Effector memory CD8-positive, alpha-beta T cell (primary cell): Measurements from ENCODE around the gene ADGRG1.

Source experiments
- ATAC-seq: fragments of 150-1000 bp; cut with Tn5 transposase; replicated peaks from 2 replicates; pipeline ENCODE4 v1.10.0; 2021; ENCODE audit warnings: mild to moderate bottlenecking, moderate library complexity
- DNase-seq, 3 experiments: peaks; one replicate each; pipeline ENCODE4 v3.0.0; 2021
- H3K27ac Mint-ChIP-seq, 2 donors: one replicate each; pipeline ENCODE4 v1.8.0; 2022; ENCODE audit warnings: mild to moderate bottlenecking in 2 of 2, mixed read lengths in 2 of 2, moderate library complexity in 2 of 2
- H3K27me3 Mint-ChIP-seq, 2 donors: one replicate each; pipeline ENCODE4 v1.8.0; 2022; ENCODE audit warnings: mixed read lengths in 2 of 2
- H3K36me3 Mint-ChIP-seq: one replicate; pipeline ENCODE4 v1.8.0; 2022; ENCODE audit warnings: mild to moderate bottlenecking, moderate library complexity, mixed read lengths; ENCODE audit not compliant: insufficient read depth
- H3K4me1 Mint-ChIP-seq, 2 donors: one replicate each; pipeline ENCODE4 v1.8.0; 2022; ENCODE audit warnings: low read depth in 2 of 2, mixed read lengths in 2 of 2
- H3K4me3 Mint-ChIP-seq, 2 donors: one replicate each; pipeline ENCODE4 v1.8.0; 2022; ENCODE audit warnings: mild to moderate bottlenecking in 2 of 2, mixed read lengths in 2 of 2, moderate library complexity in 2 of 2
- H3K9me3 Mint-ChIP-seq, 2 donors: one replicate each; pipeline ENCODE4 v1.8.0; 2022; ENCODE audit warnings: mixed read lengths in 2 of 2

Gene ADGRG1

DNA sequence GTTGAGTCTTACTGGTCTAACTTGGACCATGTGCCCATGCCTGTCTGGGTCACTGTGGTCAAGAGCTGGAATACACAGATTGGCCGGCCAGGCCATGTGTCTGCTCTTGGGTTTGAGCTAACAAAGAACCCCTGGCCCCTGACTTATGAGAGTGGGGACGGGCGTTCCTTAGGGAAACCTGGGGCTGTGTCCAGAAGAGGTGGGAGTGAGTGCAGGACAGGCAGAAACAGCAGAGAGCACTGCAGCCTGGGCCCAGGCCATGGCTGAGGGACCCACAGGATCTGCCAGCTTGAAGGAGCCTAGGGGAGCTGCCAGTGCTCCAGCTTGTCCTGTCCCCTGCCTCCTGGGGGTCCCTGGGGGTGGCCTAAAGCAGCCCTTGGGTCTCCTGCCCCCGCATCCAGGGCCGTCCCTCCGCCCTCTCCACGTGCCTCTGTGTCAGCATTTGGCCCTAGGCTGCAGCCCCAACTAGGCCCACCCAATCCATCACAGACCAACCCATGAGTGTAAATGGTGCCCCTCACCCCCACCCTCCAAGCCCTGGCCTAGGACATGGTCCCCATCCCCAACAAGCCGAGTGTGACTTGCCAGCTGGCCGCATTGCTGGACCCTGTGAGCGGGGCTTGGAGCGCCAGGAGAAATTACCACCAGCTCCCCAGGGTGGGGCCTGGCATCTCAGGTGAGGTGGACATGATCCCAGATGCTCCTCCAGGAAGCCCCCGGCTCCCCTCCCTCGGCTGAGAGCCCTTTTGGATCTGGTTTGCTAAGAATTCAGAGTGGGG, 53.7 kb downstream of the ADGRG1 start:
- ATAC-seq (no peak), DNase-seq (no peak)
- H3K36me3 Mint-ChIP-seq = peaks cover 6% of the 10 kb centered on the region
- no peaks in the 10 kb centered on the region for H3K9me3 Mint-ChIP-seq
- H3K4me3 Mint-ChIP-seq = no peak overlapping the region
- H3K27ac Mint-ChIP-seq = peak overlapping the region in 1 of 2 donors; percentile 64
- peaks cover 0 to 1% of the 10 kb centered on the region in 2 donors for H3K4me1 Mint-ChIP-seq
- no peaks in the 10 kb centered on the region for H3K27me3 Mint-ChIP-seq

GRCh38 chr16:57682809-57683635, 54.6 kb downstream of the ADGRG1 start:
- H3K36me3 Mint-ChIP-seq = peaks cover 6% of the 10 kb centered on the region
- peaks cover 0 to 3% of the 10 kb centered on the region in 2 donors for H3K4me1 Mint-ChIP-seq
- ATAC-seq = no peak
- H3K9me3 Mint-ChIP-seq = no peaks in the 10 kb centered on the region
- H3K4me3 Mint-ChIP-seq = no peak overlapping the region
- DNase-seq = no peak
- H3K27ac Mint-ChIP-seq = peak overlapping the region in 1 of 2 donors; percentile 64
- no peaks in the 10 kb centered on the region for H3K27me3 Mint-ChIP-seq

GRCh38 chr16:57683636-57684545, 55.5 kb downstream of the ADGRG1 start:
- Mint-ChIP-seq H3K4me3 (no peak overlapping the region), H3K27me3 (no peaks in the 10 kb centered on the region), H3K4me1 (peaks cover 0 to 9% of the 10 kb centered on the region in 2 donors), H3K9me3 (no peaks in the 10 kb centered on the region), H3K36me3 (peaks cover 6% of the 10 kb centered on the region), H3K27ac (no peak overlapping the region)
- no peak for DNase-seq
- ATAC-seq = no peak

DNA sequence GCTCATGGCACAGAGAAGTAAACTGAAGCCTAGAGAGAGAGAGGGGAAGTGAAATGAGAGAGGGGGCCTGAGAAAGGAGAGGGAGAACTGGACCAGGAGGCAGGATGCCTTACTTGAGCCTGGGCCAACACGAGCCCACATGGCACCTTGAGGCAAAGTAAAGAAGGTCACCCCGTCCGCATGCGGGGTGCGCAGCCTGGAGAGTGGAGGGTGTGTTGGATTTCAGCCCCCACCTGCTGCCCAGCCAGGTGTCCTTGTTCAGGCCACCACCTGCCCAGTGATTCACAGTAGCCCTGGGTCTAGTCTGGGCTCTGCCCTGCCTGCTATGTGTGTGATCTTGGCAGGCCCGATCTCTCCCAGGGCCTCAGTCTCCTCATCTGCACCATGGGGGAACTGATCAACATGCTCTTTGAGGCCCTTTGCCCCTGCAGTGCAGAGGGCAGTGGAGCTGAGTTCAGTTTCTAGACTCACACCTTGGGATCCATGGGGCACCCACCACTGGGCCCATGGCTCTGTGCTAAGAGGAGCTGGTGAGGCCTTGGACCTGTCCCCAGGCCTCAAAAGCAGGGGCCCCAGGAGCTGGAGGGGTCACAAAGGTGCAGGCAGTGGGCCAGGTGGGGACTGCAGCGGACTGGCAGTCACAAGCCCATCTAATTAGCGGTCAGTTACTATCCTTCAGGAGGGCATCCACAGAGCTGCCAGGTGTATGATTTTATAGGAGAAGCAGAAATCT, 56.4 kb downstream of the ADGRG1 start:
- peaks cover 7 to 18% of the 10 kb centered on the region in 2 donors for H3K4me1 Mint-ChIP-seq
- H3K4me3 Mint-ChIP-seq = no peak overlapping the region
- H3K27me3 Mint-ChIP-seq = no peaks in the 10 kb centered on the region
- no peak overlapping the region for H3K27ac Mint-ChIP-seq
- DNase-seq (no peak), ATAC-seq (no peak)
- H3K9me3 Mint-ChIP-seq = no peaks in the 10 kb centered on the region
- H3K36me3 Mint-ChIP-seq = peaks cover 2% of the 10 kb centered on the region

DNA sequence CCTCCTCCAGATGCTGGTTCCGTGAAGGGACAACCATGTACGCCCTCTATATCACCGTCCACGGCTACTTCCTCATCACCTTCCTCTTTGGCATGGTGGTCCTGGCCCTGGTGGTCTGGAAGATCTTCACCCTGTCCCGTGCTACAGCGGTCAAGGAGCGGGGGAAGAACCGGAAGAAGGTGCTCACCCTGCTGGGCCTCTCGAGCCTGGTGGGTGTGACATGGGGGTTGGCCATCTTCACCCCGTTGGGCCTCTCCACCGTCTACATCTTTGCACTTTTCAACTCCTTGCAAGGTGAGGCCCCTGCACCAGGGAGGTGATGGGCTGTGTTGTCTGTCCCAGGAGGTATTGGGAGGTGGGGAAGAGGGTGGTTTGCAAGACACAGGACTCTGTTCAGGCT, 57.2 kb downstream of the ADGRG1 start:
- Mint-ChIP-seq H3K4me1 (peaks cover 11 to 19% of the 10 kb centered on the region in 2 donors), H3K36me3 (peaks cover 2% of the 10 kb centered on the region), H3K9me3 (no peaks in the 10 kb centered on the region), H3K27me3 (peaks cover 0 to 1% of the 10 kb centered on the region in 2 donors), H3K4me3 (no peak overlapping the region), H3K27ac (no peak overlapping the region)
- ATAC-seq (no peak), DNase-seq (no peak)

DNA sequence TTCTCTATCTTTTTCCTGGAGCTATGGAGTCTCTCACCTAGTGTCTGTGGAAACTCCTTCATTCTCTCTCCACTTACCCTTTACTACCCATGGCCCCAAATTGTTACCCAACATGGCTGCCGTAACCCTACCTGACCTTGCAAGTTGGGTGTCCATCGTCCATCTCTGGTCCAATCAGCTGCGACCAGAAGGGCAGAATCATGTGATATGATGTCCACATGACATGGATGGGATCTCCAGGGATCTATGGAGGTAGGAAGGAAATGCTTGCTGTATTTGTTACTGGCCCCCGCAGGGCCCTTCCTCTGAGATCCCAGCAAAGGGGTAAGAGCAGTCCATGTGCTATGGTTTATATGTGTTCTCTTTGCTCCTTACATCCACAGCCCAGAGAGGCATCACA, 58.1 kb downstream of the ADGRG1 start:
- no peak for ATAC-seq
- peaks cover 2% of the 10 kb centered on the region for H3K36me3 Mint-ChIP-seq
- H3K4me1 Mint-ChIP-seq = peaks cover 14 to 19% of the 10 kb centered on the region in 2 donors
- H3K27me3 Mint-ChIP-seq = peaks cover 0 to 6% of the 10 kb centered on the region in 2 donors
- no peak overlapping the region for H3K4me3 Mint-ChIP-seq
- DNase-seq = no peak
- no peak overlapping the region for H3K27ac Mint-ChIP-seq
- no peaks in the 10 kb centered on the region for H3K9me3 Mint-ChIP-seq

- no peak for DNase-seq
- Mint-ChIP-seq H3K4me1 (peaks cover 14 to 19% of the 10 kb centered on the region in 2 donors), H3K27me3 (peaks cover 0 to 6% of the 10 kb centered on the region in 2 donors), H3K9me3 (no peaks in the 10 kb centered on the region), H3K36me3 (peaks cover 2% of the 10 kb centered on the region), H3K27ac (peak overlapping the region in 1 of 2 donors; percentile 83), H3K4me3 (no peak overlapping the region)
- no peak for ATAC-seq
Observed at GRCh38 chr16:57687363-57687929, 59.0 kb downstream of the ADGRG1 start.

DNA sequence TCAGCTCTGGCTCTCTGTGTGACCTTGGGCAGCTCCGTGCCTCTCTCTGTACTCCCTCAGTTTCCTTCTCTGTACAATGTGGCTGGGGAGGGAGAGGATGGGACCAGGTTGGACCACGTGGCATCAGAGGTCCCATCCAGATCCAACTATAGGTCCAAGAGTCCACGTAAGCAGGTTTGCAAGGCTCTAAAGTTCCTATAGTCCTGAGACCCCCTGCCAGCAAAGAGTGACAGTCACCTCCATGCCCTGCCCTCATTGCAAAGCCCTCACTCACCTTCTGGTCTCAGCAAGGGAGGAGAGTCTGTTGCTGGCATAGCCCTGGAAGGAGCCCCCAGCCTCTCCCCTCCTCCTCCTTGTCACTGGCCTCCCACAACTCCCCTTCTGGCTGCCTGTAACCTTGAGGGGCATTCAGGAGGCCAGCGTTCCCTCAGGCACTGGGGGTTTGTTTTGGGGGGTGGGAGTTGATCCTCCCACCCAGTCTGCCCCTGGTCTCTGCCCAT, 60.1 kb downstream of the ADGRG1 start:
- peaks cover 2% of the 10 kb centered on the region for H3K36me3 Mint-ChIP-seq
- no peak overlapping the region for H3K4me3 Mint-ChIP-seq
- no peak for ATAC-seq
- no peak for DNase-seq
- H3K27ac Mint-ChIP-seq = peak overlapping the region; percentile 11 to 88
- H3K9me3 Mint-ChIP-seq = no peaks in the 10 kb centered on the region
- peaks cover 14 to 19% of the 10 kb centered on the region in 2 donors for H3K4me1 Mint-ChIP-seq
- H3K27me3 Mint-ChIP-seq = peaks cover 6 to 9% of the 10 kb centered on the region in 2 donors

DNA sequence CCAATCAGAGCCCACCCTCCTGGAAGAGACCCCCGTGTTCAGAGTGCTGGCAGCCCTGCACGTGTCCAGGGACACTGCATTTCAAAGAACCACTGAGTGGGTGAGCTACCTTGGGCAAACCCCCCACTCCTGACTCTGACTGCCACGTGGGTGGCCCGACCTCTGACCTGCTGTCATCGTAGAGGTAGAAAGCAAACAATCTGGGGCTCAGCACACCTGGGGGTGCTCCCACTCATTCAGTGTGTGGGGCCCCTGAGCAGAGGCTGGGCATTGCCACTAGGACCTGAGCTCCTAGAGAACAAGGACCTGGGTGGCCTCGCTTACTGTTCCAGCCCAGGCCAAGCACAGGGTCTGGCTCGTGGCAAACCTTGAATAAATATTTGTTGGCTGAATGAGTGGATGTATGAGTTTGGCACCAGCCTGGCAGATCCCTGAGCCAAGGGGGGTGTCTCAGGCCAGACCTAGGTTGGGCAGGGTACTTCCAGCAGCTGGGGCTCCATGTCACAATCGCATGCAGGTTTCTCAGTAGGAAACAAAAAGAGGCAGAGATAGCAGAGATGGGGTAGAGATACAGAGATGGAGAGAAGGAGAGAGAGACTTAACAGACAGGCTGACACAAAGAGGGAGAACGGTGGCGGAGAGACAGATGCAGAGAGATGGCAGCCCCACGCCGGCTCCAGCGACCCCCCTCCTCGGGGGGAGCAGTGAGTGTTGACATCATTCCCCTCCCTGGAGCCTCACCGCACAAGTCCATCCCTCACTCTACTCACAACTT, 60.7 kb downstream of the ADGRG1 start:
- H3K4me3 Mint-ChIP-seq = peak overlapping the region; percentile 30 to 37
- ATAC-seq (no peak), DNase-seq (no peak)
- peak overlapping the region; percentile 86 to 88 for H3K27ac Mint-ChIP-seq
- peaks cover 14 to 19% of the 10 kb centered on the region in 2 donors for H3K4me1 Mint-ChIP-seq
- no peaks in the 10 kb centered on the region for H3K9me3 Mint-ChIP-seq
- peaks cover 6 to 13% of the 10 kb centered on the region in 2 donors for H3K27me3 Mint-ChIP-seq
- H3K36me3 Mint-ChIP-seq = peaks cover 2% of the 10 kb centered on the region

DNA sequence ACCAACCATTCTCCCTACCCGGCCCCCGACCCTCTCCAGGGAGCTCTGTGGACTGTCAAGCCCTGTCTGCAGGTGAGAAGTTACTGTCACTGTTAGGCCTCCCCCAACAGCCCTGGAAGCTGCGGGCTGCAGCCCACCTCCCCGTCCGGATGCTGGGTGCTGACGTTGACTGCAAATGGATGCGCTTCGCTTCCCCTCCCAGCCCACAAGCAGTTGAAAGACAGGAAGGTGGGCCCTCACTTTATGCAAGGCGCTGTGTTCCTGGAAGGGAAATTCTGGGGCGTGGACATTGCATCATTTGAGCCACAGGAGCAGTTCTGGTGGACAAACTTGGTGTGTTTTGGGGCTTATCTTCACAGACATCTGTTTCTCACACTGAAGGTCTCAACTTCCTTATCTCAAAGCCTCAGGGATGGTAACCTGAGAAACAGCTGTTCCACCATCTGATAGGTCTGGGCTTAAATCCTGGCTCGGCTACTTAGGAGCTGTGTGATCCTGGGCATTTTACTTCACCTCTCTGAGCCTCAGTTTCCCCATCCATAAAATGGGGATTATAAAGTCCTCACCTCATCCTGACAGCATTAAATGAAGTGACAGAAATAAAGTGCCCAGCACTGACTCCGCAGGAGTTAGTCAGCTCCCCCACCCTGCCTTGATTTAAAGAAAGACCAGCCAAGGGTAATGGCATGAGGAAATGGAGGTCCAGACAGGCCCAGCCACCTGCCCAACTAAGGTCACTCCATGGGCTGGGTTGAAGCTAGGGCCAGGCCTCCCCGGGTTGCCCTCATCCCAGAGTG, 61.5 kb downstream of the ADGRG1 start:
- H3K27ac Mint-ChIP-seq = peak overlapping the region; percentile 86 to 88
- peaks cover 17 to 22% of the 10 kb centered on the region in 2 donors for H3K4me1 Mint-ChIP-seq
- H3K4me3 Mint-ChIP-seq = peak overlapping the region; percentile 30 to 37
- peaks cover 6 to 13% of the 10 kb centered on the region in 2 donors for H3K27me3 Mint-ChIP-seq
- ATAC-seq (peak; percentile 91), DNase-seq (peak; percentile 23 to 48 (median 45))
- no peaks in the 10 kb centered on the region for H3K9me3 Mint-ChIP-seq
- H3K36me3 Mint-ChIP-seq = peaks cover 6% of the 10 kb centered on the region
